IMR-90 (cell line): ENCODE results near the gene C3AR1.

Source experiments
- CEBPB ChIP-seq: IDR thresholded peaks from 2 replicates; pipeline ENCODE4 v1.6.1; 2012; ENCODE audit warnings: low read depth, low read length, improper control_type of control experiment
- CTCF ChIP-seq: conservative IDR thresholded peaks from 2 replicates; pipeline ENCODE4 v1.5.1; 2012; ENCODE audit warnings: mild to moderate bottlenecking, low read depth, low read length, improper control_type of control experiment
- NFE2L2 ChIP-seq: fragments of 150-350 bp; IDR thresholded peaks from 2 replicates; pipeline ENCODE4 v1.6.1; 2016; ENCODE audit warnings: low read depth, mild to moderate bottlenecking, low read length
- RAD21 ChIP-seq: IDR thresholded peaks from 2 replicates; pipeline ENCODE4 v1.6.1; 2012; ENCODE audit warnings: low read length, improper control_type of control experiment
- SMC3 ChIP-seq: fragments of 150-350 bp; IDR thresholded peaks from 2 replicates; pipeline ENCODE4 v1.6.1; 2016; ENCODE audit warnings: low read depth, mild to moderate bottlenecking, antibody characterized with exemption, low read length, moderate library complexity

GRCh38 chr12:8037947-8038346, 28.2 kb downstream of the C3AR1 start:
- no peak for TF ChIP-seq RAD21
- TF ChIP-seq CTCF, result no peak
- no peak for TF ChIP-seq SMC3
- no peak for TF ChIP-seq CEBPB
- TF ChIP-seq NFE2L2, result no peak
